GM12874 (cell line): ENCODE measurements around the gene TMEM80.

Source experiments
- CTCF ChIP-seq: IDR thresholded peaks from 2 replicates; pipeline ENCODE4 v1.5.1; 2011; ENCODE audit warnings: low read depth, mild to moderate bottlenecking, control low read depth, low read length, moderate library complexity; ENCODE audit not compliant: insufficient read depth

Gene TMEM80

GRCh38 chr11:727859-728748, 32.5 kb downstream of the TMEM80 start:
- TF ChIP-seq CTCF: peak; percentile 99

- TF ChIP-seq CTCF: no peak
Observed at GRCh38 chr11:728901-729491, 33.4 kb downstream of the TMEM80 start.

DNA sequence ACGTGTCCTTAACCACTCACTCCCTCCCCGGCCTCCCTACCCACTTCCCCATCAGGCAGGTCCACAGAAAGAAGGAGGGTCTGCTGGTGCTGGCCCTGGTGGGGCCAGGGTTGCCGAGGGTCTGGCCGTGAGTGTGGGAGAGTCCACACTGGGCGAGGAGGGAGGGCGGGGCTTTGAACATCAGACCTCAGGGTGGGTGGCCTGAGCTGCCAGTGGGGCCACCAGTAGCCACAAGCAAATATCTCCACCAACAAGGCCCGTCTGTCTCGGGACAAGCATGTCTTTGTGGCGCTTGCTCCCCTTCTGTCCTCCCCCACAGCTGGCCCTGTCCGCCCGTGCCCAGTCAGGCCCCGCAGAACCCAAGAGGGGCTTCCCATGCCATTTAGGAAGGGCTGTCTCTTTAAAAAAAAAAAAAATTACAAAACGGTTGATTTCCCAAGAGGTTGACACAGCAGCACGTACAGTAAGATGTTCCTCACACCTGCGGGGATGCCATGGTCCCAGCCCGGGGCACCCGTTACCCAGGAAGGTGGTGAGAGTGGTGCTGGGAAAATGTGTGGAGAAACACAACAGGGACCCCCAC, 34.0 kb downstream of the TMEM80 start:
- no peak for TF ChIP-seq CTCF

- no peak for TF ChIP-seq CTCF
Observed at GRCh38 chr11:733072-733471, 37.5 kb downstream of the TMEM80 start.

- no peak for TF ChIP-seq CTCF
Observed at GRCh38 chr11:737366-737765, 41.8 kb downstream of the TMEM80 start.

DNA sequence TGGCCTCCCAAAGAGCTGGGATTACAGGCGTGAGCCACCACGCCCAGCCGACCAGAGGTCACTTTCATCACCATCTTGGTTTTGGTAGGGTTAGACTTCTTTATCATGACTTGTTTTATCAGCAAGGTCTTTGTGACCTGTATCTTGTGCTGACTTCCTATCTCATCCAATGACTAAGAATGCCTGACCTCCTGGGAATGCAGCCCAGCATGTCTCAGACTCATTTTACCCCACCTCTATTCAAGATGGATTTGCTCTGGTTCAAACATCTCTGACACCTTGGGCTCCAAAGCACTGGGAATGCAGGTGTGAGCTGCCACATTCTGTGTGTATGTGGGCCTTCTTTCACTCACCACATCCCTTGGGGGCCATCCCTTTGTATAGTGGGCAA, 46.5 kb downstream of the TMEM80 start:
- no peak for TF ChIP-seq CTCF

GRCh38 chr11:742571-743201, 47.1 kb downstream of the TMEM80 start:
- TF ChIP-seq CTCF: no peak
